ENCODE results near the gene RPL27. TPM values are rescaled to one million over a fixed set of nuclear protein-coding genes. Genes with fewer than 3 reads are reported as not detected.

RPL27 gene
- total and polyA plus RNA-seq, 2 of the 13 experiments (the other 11 are each of a cell fraction or from before 2014, with no cell fraction given): 1,585 to 5,840 TPM

DNA sequence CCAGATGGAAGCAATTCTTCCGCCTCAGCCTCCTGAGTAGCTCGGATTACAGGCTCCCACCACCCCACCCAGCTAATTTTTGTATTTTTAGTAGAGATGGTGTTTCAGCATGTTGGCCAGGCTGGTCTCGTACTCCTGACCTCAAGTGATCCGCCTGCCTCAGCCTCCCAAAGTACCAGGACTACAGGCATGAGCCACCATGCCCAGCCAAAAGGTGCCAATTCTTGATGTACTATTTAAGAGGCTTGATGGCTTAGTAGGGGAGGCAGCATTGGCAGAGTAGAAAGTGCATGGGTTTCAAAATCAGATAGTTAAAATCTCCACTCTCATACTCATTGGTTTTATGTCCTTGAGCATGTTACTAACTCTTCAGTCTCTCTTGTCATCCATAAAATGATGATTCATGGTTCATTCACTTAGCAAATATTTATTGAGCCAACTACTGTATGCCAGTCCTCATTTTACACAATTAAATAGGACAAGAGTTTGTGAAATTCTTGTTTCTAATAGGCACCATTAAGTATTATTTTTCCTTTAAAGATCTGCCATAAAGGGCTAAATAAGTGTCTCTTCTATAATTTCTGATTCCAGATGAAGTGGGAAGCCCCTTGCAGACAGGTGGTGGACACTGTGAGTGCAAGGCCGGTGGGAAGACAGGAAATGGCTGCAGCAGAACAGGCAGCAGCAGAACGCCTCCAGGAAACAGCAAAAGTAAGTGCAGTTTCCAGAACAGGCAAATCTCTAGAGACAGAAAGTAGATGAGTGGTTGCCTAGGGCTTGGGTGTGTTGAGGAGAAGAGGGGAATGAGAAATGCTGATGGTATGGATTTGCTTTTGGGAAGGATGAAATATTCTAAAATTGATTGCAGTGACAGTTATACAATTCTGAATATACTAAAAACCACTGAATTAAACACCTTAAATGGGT lies 8.2 kb upstream of the RPL27 start:
- 95% methylated on average over 6 of the region's 6 CpGs for WGBS (ENCODE audit: low lambda C conversion rate)
- Histone ChIP-seq H3K9me3 (ENCODE audit: low read length) (no peaks in the 10 kb centered on the region), H3K79me2 (ENCODE audit: insufficient read depth, low read length) (no peaks in the 10 kb centered on the region), H3K4me1 (ENCODE audit: insufficient read depth, low read length) (0 out of 2 replicates have a peak, but pooled peaks cover 16% of the 10 kb centered on the region), H3K27me3 (ENCODE audit: control insufficient read depth in 1 of 2, insufficient read depth in 2 of 2, low read length in 2 of 2) (no peaks in the 10 kb centered on the region), H3K4me3 (replicated peaks in 1 of 3; ENCODE audit: insufficient read depth in 1 of 3, low read depth in 2 of 3, low read length in 3 of 3) (no peak overlapping the region), H3K36me3 (replicated peaks in 1 of 2; ENCODE audit: control insufficient read depth in 1 of 2, insufficient read depth in 2 of 2, low read length in 2 of 2) (peaks cover 29 to 79% of the 10 kb centered on the region in 2 experiments), H4K20me1 (ENCODE audit: insufficient read depth, low read length) (no peaks in the 10 kb centered on the region), H3K27ac (ENCODE audit: extremely low read length, insufficient read depth, low read length) (no peak overlapping the region), H3K4me2 (ENCODE audit: low read depth, low read length) (no peak overlapping the region), H2AFZ (ENCODE audit: low read length) (no peak overlapping the region), H3K9ac (ENCODE audit: insufficient read depth, low read depth, low read length) (no peak overlapping the region)
- BruUV-seq (replicated peaks): no TSS peak
- TF ChIP-seq, protein P1, sequence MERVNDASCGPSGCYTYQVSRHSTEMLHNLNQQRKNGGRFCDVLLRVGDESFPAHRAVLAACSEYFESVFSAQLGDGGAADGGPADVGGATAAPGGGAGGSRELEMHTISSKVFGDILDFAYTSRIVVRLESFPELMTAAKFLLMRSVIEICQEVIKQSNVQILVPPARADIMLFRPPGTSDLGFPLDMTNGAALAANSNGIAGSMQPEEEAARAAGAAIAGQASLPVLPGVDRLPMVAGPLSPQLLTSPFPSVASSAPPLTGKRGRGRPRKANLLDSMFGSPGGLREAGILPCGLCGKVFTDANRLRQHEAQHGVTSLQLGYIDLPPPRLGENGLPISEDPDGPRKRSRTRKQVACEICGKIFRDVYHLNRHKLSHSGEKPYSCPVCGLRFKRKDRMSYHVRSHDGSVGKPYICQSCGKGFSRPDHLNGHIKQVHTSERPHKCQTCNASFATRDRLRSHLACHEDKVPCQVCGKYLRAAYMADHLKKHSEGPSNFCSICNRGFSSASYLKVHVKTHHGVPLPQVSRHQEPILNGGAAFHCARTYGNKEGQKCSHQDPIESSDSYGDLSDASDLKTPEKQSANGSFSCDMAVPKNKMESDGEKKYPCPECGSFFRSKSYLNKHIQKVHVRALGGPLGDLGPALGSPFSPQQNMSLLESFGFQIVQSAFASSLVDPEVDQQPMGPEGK (CRISPR knock-in tag; IDR thresholded peaks at IDR 0.05): no peak
- TF ChIP-seq MAFF (IDR thresholded peaks at IDR 0.05; ENCODE audit: low read depth, low read length) (0 out of 2 replicates have a peak, but pooled peaks have one; percentile 15), NR2F1 (CRISPR knock-in tag; IDR thresholded peaks at IDR 0.05) (no peak), ZSCAN9 (CRISPR knock-in tag; IDR thresholded peaks at IDR 0.05; ENCODE audit: borderline replicate concordance) (no peak), MAFK (conservative IDR thresholded peaks at IDR 0.05 in 1 of 2, IDR thresholded peaks at IDR 0.05 in 1 of 2; ENCODE audit: low read length in 2 of 2) (peak; percentile 20 to 30; a peak in 3 of 4 replicates), NFE2L2 (IDR thresholded peaks at IDR 0.05; ENCODE audit: low read length) (peak; percentile 51; the same call in 1 of the 2 replicates), ZNF543 (CRISPR knock-in tag; IDR thresholded peaks at IDR 0.05) (no peak), SAP130 (CRISPR knock-in tag; IDR thresholded peaks at IDR 0.05; ENCODE audit: low read depth) (0 out of 2 replicates have a peak, but pooled peaks have one; percentile 16), CHD2 (IDR thresholded peaks at IDR 0.05; ENCODE audit: low read depth, low read length) (no peak)
- TF ChIP-seq, protein P2, sequence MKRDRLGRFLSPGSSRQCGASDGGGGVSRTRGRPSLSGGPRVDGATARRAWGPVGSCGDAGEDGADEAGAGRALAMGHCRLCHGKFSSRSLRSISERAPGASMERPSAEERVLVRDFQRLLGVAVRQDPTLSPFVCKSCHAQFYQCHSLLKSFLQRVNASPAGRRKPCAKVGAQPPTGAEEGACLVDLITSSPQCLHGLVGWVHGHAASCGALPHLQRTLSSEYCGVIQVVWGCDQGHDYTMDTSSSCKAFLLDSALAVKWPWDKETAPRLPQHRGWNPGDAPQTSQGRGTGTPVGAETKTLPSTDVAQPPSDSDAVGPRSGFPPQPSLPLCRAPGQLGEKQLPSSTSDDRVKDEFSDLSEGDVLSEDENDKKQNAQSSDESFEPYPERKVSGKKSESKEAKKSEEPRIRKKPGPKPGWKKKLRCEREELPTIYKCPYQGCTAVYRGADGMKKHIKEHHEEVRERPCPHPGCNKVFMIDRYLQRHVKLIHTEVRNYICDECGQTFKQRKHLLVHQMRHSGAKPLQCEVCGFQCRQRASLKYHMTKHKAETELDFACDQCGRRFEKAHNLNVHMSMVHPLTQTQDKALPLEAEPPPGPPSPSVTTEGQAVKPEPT (CRISPR knock-in tag; IDR thresholded peaks at IDR 0.05; ENCODE audit: low read depth): no peak
- TF ChIP-seq, protein P3, sequence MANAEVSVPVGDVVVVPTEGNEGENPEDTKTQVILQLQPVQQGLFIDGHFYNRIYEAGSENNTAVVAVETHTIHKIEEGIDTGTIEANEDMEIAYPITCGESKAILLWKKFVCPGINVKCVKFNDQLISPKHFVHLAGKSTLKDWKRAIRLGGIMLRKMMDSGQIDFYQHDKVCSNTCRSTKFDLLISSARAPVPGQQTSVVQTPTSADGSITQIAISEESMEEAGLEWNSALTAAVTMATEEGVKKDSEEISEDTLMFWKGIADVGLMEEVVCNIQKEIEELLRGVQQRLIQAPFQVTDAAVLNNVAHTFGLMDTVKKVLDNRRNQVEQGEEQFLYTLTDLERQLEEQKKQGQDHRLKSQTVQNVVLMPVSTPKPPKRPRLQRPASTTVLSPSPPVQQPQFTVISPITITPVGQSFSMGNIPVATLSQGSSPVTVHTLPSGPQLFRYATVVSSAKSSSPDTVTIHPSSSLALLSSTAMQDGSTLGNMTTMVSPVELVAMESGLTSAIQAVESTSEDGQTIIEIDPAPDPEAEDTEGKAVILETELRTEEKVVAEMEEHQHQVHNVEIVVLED (CRISPR knock-in tag; IDR thresholded peaks at IDR 0.05; ENCODE audit: borderline replicate concordance): no peak
- ATAC-seq (no peak), FAIRE-seq (peak; percentile 12), DNase-seq (ENCODE audit: low spot score) (peak; percentile 32)
- ChIA-PET CTCF (ENCODE audit: low intra/inter-chr PET ratio, low total read pairs) (no interaction called here), POLR2A (interaction anchor here (1.1 to 2.9 kb wide), 2 partner anchors 8 to 166 kb away, joined by 4 to 15 read pairs; partner anchors contain the start of genes BECN1 and RPL27)
- intact Hi-C loops (cut with micrococcal nuclease; ENCODE audit: unreplicated experiment) (no loop called here), in situ Hi-C loops (cut with HindIII; ENCODE audit: extremely low pct_ligation_motif_present, low pct_unique_long_range_greater_than_20kb) (loop anchor here (10.0 kb wide), 1 partner anchor 145 kb away; the partner anchor contains the start of gene AOC2)

Data from HepG2 (cell line).